ENCODE data around the gene MGMT.

The MGMT gene

GRCh38 chr10:129622291-129622690 is 155.2 kb downstream of the MGMT start:
- no peak for DNase-seq (ENCODE audit: low read depth in 2 of 2)

- DNase-seq (ENCODE audit: low read depth in 2 of 2), result no peak
Measured at GRCh38 chr10:129622736-129623135, 155.7 kb downstream of the MGMT start.

DNA sequence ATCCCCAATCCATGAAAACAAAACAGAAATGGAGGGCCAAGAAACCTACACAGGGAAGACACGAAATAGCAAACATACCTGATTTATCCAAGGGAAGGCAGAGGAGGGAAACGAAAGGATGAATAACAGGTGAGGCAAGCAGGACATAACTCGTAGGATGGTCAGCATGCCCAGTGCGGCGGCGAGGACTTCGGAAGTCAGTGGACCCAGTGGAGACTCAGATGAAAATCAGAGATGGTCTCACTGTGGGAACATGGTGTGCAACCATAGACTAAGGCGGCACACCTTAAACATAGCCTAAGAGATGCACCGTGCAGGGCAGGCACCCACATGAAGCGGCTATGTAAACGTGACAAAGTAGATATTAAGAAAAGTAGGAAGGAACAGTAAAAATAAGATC is 157.5 kb downstream of the MGMT start:
- DNase-seq (ENCODE audit: low read depth in 2 of 2), result no peak

DNA sequence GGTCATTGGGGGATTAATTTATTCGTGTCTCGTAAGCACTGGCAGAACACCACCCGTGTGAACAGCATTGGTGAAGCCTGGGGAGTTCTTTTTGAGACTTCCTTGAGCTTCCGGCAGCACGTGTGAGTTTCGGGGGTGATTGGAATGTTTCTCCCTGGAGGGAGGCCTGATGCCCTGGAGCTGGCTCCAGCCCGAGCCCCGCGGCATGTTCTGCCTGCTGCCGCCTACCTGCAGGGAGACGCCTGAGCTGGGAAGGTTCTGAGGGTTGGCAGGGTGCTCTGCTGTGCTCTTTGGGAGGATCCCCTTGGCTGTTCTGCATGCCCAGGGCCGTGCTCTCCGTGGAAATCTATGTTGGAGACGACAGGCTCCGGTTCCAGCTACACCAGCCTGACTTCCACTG is 159.3 kb downstream of the MGMT start:
- DNase-seq (ENCODE audit: low read depth in 2 of 2), result no peak

- DNase-seq (ENCODE audit: low read depth in 2 of 2), result no peak
Measured at GRCh38 chr10:129626796-129627435, 159.9 kb downstream of the MGMT start.

GRCh38 chr10:129627442-129627841 is 160.4 kb downstream of the MGMT start:
- no peak for DNase-seq (ENCODE audit: low read depth in 2 of 2)

DNA sequence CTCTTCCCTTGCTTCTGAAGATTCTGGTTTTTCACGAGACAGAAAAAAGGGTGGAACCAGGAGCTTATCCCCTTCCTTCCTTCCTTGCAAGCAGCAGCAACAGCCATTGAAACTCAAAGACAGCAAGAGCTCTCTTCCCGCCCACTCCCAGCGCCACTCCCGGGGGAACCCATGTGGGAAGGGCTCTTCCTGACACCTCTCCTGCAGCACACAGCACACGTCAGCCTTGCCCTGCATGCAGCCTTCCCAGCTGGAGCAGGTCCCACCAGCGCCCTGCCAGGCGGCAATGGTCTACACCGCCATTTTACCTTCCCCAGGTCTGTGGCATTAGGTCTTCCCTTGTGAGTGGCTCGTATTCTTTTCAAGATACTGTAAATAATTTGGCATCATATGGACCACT is 161.8 kb downstream of the MGMT start:
- DNase-seq (ENCODE audit: low read depth in 2 of 2), result no peak

GRCh38 chr10:129629911-129630310 is 162.9 kb downstream of the MGMT start:
- no peak for DNase-seq (ENCODE audit: low read depth in 2 of 2)

GRCh38 chr10:129631006-129631405 is 164.0 kb downstream of the MGMT start:
- no peak for DNase-seq (ENCODE audit: low read depth in 2 of 2)

DNA sequence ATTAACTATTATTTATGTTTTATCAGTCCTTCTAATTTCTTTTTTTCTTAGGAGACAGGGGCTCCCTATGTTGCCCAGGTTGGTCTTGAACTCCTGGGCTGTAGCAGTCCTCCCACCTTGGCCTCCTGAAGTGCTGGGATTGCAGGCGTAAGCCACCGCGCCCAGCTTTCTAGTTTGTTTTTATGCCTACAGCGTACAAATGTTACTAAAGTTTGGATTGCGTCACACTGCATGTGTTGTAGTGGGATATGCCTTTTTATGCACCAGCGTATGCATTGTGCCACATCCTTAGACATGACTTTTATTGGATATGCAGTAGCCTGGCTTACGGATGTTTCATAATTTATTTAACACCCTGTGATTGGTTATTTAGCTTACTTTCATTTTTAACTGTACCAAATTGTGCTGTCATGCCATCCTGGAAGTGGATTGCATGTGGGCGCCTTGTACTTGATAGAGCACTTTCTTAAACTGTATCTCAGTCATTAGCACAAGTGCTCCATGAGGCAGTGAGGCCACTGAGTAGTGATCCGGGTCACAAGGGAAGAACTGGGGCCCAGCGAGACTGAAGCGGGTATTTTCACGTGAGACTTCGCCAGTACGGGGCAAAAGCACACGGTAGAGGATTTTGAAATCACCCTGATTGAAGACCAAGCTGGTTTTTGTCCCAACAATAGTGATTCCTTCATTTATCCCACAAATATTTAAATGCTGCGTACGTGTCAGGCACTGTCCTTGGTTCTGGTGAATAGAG is 165.0 kb downstream of the MGMT start:
- DNase-seq (ENCODE audit: low read depth in 2 of 2), result no peak

DNA sequence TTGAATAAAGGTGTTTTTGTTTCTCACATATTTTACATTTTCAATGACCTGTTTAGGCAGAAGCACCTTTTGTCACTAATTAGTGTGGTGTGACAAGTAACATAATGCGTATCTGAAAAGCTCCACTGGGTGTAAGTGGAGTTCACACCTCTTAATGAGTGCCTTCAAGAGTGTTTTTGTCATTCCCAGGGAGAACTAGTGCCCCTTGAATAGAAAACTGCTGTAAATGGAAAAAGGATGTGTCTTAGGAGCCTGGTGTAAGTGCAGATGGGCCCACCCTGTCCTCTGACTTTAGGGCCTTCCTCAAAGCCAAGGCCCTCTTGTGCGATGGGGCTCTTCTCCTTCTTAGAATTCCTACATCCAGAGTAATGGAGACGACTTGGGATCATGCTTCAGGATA is 170.0 kb downstream of the MGMT start:
- DNase-seq (ENCODE audit: low read depth in 2 of 2), result no peak

DNA sequence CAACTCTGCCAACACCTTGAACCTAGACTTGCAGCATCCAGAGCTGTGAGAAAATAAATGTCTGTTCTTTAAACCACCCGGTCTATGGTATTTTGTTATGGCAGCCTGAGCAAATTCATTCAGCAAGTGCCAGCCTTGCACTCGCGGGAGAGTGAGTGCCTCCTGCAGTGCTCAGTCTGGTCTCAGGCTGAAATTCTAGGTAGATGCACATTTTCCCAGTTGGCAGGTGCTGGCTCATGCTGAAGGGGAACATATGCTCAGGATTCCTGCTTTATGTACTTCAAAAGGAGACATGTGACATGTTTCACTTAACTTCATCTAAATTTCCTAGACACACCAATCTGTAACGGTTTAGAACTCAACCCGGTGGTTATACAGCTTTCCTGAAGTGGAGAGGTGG is 170.8 kb downstream of the MGMT start:
- DNase-seq (ENCODE audit: low read depth in 2 of 2), result no peak

GRCh38 chr10:129641351-129641750 is 174.3 kb downstream of the MGMT start:
- DNase-seq (ENCODE audit: low read depth in 2 of 2), result no peak

DNA sequence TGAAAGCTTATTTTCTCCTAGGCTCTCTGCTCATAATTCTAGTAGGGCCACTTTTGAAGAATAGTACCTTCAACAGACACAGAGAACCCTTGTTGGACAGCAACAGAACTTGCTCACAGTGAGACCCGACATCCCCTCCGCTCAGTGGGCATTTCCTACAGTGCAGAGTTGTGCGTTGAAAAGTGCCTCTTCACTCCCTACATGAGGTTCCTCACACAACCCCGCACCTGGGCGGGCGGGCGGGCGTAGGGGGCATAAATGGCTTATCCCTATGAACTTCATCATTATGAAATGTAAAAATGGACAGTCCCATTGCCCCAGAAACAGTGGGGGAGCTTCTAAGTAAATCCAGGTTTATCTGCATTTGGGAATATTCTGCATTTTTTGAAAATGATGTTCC is 174.9 kb downstream of the MGMT start:
- DNase-seq (ENCODE audit: low read depth in 2 of 2), result no peak

DNA sequence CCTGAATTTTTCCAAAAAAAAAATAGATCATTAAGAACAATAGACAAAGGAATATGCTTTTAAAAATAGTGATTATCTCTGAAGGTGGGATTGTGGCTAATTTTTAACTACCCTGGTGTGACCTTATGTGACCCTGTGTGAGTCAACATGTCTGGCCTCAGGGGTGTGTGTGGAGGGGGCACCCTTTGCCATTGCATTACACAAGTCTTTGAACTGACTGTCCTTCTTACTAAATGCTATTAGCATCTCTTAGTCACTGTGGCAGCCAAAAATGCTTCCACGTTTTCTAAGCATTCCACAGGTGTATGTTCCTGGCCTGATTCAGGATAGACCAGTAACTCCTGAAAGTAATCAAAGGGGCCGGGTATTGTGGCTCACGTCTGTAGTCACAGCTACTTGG is 175.4 kb downstream of the MGMT start:
- DNase-seq (ENCODE audit: low read depth in 2 of 2), result no peak

GRCh38 chr10:129643266-129643665 is 176.2 kb downstream of the MGMT start:
- no peak for DNase-seq (ENCODE audit: low read depth in 2 of 2)

- DNase-seq (ENCODE audit: low read depth in 2 of 2), result no peak
Measured at GRCh38 chr10:129645487-129645886, 178.4 kb downstream of the MGMT start.

DNA sequence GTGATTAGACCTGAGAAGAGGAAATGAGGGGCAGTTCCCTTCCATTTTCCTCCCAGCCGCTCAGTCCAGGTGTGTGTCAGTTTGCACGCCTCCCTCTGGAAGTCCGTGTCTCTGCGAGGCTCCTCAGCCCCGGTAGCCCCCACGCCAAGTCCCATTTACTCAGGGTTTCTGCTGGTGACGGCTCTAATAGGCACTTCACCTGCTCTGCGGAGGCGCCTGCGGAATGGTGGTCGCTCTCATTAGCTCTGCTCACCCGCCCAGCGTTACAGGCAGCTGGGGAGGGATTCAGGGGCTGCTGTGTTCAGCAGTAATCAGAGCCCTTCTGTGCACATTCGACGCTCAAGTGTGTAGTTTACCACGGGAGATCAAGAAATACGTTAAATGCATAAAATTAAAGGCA is 179.9 kb downstream of the MGMT start:
- no peak for DNase-seq (ENCODE audit: low read depth in 2 of 2)

DNA sequence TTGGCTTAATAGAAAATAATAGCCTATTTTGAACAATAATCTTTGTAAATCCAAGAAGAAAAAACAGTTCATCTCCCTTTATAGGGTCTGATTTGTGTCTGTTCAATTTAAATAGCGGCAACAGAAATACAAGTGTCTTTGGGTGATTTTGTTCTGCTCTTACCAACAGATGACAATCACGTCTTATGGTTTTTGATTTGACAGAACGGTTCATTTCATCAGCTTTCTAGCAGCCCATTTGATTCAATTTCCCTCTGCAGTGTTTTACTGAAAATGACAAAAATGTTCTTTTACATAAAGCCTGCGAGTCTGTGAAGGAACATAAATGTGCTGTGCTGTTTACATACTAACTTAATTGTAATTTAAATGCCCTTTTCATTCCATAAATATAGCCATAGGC is 180.5 kb downstream of the MGMT start:
- no peak for DNase-seq (ENCODE audit: low read depth in 2 of 2)

GRCh38 chr10:129648856-129649255 is 181.8 kb downstream of the MGMT start:
- no peak for DNase-seq (ENCODE audit: low read depth in 2 of 2)

DNA sequence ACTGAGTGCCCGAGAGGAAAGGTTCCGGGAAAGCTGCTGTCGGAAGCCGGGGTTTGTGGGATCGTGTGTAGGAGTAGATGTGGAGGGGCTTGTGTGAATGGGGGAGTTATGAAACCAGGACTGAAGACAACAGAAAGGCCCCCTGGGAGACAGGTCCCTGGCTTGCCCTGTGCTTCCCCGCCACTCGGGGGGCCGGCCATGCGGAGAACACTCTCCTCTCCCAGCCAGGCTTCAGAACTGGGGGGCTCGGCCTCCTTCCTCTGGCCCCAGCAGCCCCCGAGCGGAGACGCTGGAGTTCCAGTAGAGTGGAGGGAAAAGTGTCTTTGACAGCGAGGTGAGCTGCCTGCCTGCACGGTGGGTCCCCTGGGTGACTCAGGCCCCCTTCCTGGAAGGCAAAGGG is 185.0 kb downstream of the MGMT start:
- no peak for DNase-seq (ENCODE audit: low read depth in 2 of 2)

DNA sequence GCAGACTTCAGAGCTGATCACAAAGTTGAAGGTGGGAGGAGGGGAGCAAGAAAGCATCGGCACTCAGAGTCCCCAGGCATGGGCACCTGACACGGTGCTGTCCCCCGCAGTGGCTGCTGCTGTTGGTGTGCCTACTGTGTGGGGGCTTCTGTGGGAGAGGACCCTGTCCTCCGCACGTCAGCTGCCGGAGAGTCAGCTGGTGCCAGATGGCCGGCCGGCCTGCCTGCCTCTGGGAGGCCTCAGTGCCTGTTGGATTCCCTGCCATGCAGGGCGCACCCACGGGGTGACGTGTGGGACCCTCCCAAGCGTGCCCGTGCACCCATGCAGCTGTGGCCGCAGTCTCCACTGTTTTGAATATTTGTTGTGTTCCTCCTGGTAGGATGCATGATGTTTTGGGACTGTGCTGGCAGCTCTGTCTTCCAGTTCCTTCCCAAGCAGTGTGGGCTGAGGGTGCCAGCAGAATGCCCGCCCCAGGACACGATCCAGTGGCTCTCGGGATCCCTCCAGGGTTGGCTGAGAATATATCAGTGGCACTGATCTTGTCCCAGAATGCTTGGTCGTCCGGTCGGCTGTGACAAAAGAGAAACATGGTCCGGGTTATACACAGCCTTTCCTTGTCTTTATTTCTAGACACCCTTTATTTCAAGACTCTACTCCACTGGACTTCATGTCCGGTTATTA is 185.6 kb downstream of the MGMT start:
- no peak for DNase-seq (ENCODE audit: low read depth in 2 of 2)

- no peak for DNase-seq (ENCODE audit: low read depth in 2 of 2)
Measured at GRCh38 chr10:129653428-129653827, 186.4 kb downstream of the MGMT start.

Measured in stimulated activated CD8-positive, alpha-beta memory T cell treated with anti-CD3 and anti-CD28 coated beads, Interleukin-15, amount 100 ng/mL, for 4 hours (primary cell).